Stimulated activated CD4-positive, alpha-beta T cell treated with anti-CD3 and anti-CD28 coated beads, Interleukin-1b, Interleukin-23, amount 100 ng/mL, for 1 hour (primary cell): Measurements from ENCODE around the gene MYO18B.

ENCODE experiments used
- DNase-seq, 2 donors: peaks; one replicate each; pipeline ENCODE4 v3.0.0-alpha.2; 2020; ENCODE audit warnings: low read depth in 2 of 2

MYO18B gene

GRCh38 chr22:25774575-25775026 lies 32.6 kb downstream of the MYO18B start:
- no peak for DNase-seq

- no peak for DNase-seq
Measured at GRCh38 chr22:25775531-25775930, 33.5 kb downstream of the MYO18B start.

- DNase-seq, result no peak
Measured at GRCh38 chr22:25777411-25777810, 35.4 kb downstream of the MYO18B start.

GRCh38 chr22:25777870-25778269 lies 35.9 kb downstream of the MYO18B start:
- DNase-seq, result no peak

GRCh38 chr22:25779426-25779825 lies 37.4 kb downstream of the MYO18B start:
- DNase-seq, result no peak

GRCh38 chr22:25779890-25780289 lies 37.9 kb downstream of the MYO18B start:
- DNase-seq, result no peak

GRCh38 chr22:25780673-25781072 lies 38.7 kb downstream of the MYO18B start:
- DNase-seq, result no peak

- no peak for DNase-seq
Measured at GRCh38 chr22:25781801-25782200, 39.8 kb downstream of the MYO18B start.

- no peak for DNase-seq
Measured at GRCh38 chr22:25782831-25783230, 40.8 kb downstream of the MYO18B start.

GRCh38 chr22:25783856-25784255 lies 41.9 kb downstream of the MYO18B start:
- DNase-seq, result no peak

- no peak for DNase-seq
Measured at GRCh38 chr22:25786165-25786564, 44.2 kb downstream of the MYO18B start.

- DNase-seq, result no peak
Measured at GRCh38 chr22:25791556-25791955, 49.6 kb downstream of the MYO18B start.

GRCh38 chr22:25795478-25795877 lies 53.5 kb downstream of the MYO18B start:
- DNase-seq, result no peak

GRCh38 chr22:25797498-25798290 lies 55.7 kb downstream of the MYO18B start:
- DNase-seq, result no peak

GRCh38 chr22:25800766-25801165 lies 58.8 kb downstream of the MYO18B start:
- DNase-seq, result no peak

- DNase-seq, result no peak
Measured at GRCh38 chr22:25802018-25802417, 60.0 kb downstream of the MYO18B start.

GRCh38 chr22:25804676-25805075 lies 62.7 kb downstream of the MYO18B start:
- no peak for DNase-seq

GRCh38 chr22:25806579-25806978 lies 64.6 kb downstream of the MYO18B start:
- DNase-seq, result no peak

- no peak for DNase-seq
Measured at GRCh38 chr22:25814685-25815084, 72.7 kb downstream of the MYO18B start.

GRCh38 chr22:25815561-25815960 lies 73.6 kb downstream of the MYO18B start:
- no peak for DNase-seq

- no peak for DNase-seq
Measured at GRCh38 chr22:25816522-25817059, 74.6 kb downstream of the MYO18B start.

GRCh38 chr22:25817092-25817943 lies 75.3 kb downstream of the MYO18B start:
- no peak for DNase-seq

- DNase-seq, result no peak
Measured at GRCh38 chr22:25818541-25818940, 76.6 kb downstream of the MYO18B start.
